Endothelial cell of umbilical vein (primary cell): Measurements from ENCODE around the gene DMD. TPM values are rescaled to one million over a fixed set of nuclear protein-coding genes. Genes with fewer than 3 reads are reported as not detected.

Source experiments
- BruUV-seq: library from RNA; stranded (reverse); fragments of 400-500 nt; replicated peaks from 2 replicates; lab custom pipeline; 2021; lab: Mats Ljungman, UMichigan
- CTCF ChIA-PET: fragments of 300-600, 350-600 bp; sonication (Branson Sonifier 250); formaldehyde crosslinking; loops from one replicate; lab custom pipeline; 2021; ENCODE audit warnings: antibody characterized with exemption, inconsistent platforms; lab: Charles Lee
- POLR2A ChIA-PET: fragments of 300-600, 350-600 bp; sonication (Branson Sonifier 250); formaldehyde crosslinking; loops from one replicate; lab custom pipeline; 2021; ENCODE audit warnings: antibody characterized with exemption, inconsistent platforms; lab: Charles Lee
- DNase-seq: peaks from one replicate; pipeline ENCODE4 v3.0.0-alpha.2; 2011; ENCODE audit warnings: low read depth, low spot score
- FAIRE-seq: peaks from 2 replicates; lab custom pipeline; 2011; peaks lifted over from hg19 to GRCh38; lab: Jason Lieb, UNC
- H2AFZ ChIP-seq: 2 replicates; pipeline ENCODE4 v1.6.0; 2012; ENCODE audit warnings: low read depth, low read length, control low read depth, inconsistent platforms
- H3K27ac ChIP-seq: 2 replicates; pipeline ENCODE4 v1.5.1; 2011; ENCODE audit warnings: low read depth, mild to moderate bottlenecking, control low read depth, low read length, moderate library complexity; ENCODE audit not compliant: insufficient read depth
- H3K27me3 ChIP-seq, 2 experiments: 2 replicates each; pipeline versions ENCODE4 v1.6.0 to v1.6.1; 2011; ENCODE audit warnings: low read length in 2 of 2, mixed read lengths in 1 of 2; ENCODE audit not compliant: control insufficient read depth in 2 of 2, insufficient read depth in 2 of 2
- H3K36me3 ChIP-seq, 2 experiments: 2 replicates in 1 of 2; 3 replicates in 1 of 2; pipeline ENCODE4 v1.5.1; 2011; ENCODE audit warnings: low read length in 2 of 2, mild to moderate bottlenecking in 1 of 2, moderate library complexity in 1 of 2; ENCODE audit not compliant: control insufficient read depth in 2 of 2, insufficient read depth in 2 of 2; ENCODE audit errors: extremely low read depth in 1 of 2
- H3K4me1 ChIP-seq: 3 replicates; pipeline ENCODE4 v1.5.1; 2011; ENCODE audit warnings: mild to moderate bottlenecking, low read length; ENCODE audit not compliant: control insufficient read depth, insufficient read depth; ENCODE audit errors: extremely low read depth
- H3K4me2 ChIP-seq: 2 replicates; pipeline ENCODE4 v1.6.1; 2011; ENCODE audit warnings: low read length, control low read depth, mixed read lengths; ENCODE audit not compliant: insufficient read depth
- H3K4me3 ChIP-seq, 3 experiments: fragments of 200-600 bp in 1 of 3; sonication (generic), shearing (Covaris generic) in 1 of 3; replicated peaks in 1 of 3; 2 replicates each; pipeline ENCODE4 v1.5.1; 2011 to 2016; ENCODE audit warnings: control low read depth in 3 of 3, low read length in 3 of 3, mild to moderate bottlenecking in 2 of 3, inconsistent platforms in 1 of 3, low read depth in 1 of 3, moderate library complexity in 1 of 3; ENCODE audit not compliant: insufficient read depth in 1 of 3
- H3K79me2 ChIP-seq: 2 replicates; pipeline ENCODE4 v1.6.0; 2012; ENCODE audit warnings: low read length, inconsistent platforms; ENCODE audit not compliant: control insufficient read depth, insufficient read depth
- H3K9ac ChIP-seq: replicated peaks from 2 replicates; pipeline ENCODE3; 2011; ENCODE audit warnings: low read length, control low read depth; ENCODE audit not compliant: insufficient read depth; ENCODE audit errors: extremely low read depth
- H3K9me1 ChIP-seq: replicated peaks from 3 replicates; pipeline ENCODE4 v1.6.0; 2011; ENCODE audit warnings: mild to moderate bottlenecking, low read length; ENCODE audit not compliant: control insufficient read depth, insufficient read depth; ENCODE audit errors: extremely low read depth
- H3K9me3 ChIP-seq: replicated peaks from 2 replicates; pipeline ENCODE4 v1.5.1; 2012; ENCODE audit warnings: low read length, inconsistent platforms; ENCODE audit not compliant: control insufficient read depth, insufficient read depth
- H4K20me1 ChIP-seq: replicated peaks from 2 replicates; pipeline ENCODE3; 2011; ENCODE audit warnings: mild to moderate bottlenecking, low read length; ENCODE audit not compliant: control insufficient read depth, insufficient read depth; ENCODE audit errors: extremely low read depth
- GATA2 ChIP-seq: IDR thresholded peaks from 2 replicates; pipeline ENCODE4 v1.7.0; 2011; ENCODE audit warnings: low read depth, mild to moderate bottlenecking, moderate library complexity, mixed read lengths, low read length; ENCODE audit not compliant: insufficient read length, insufficient read depth
- MYC ChIP-seq: IDR thresholded peaks from one replicate; pipeline ENCODE4 v1.6.1; 2011; ENCODE audit warnings: mild to moderate bottlenecking, low read depth, low read length
- dilution Hi-C: fragments of 300-500 bp; cut with MboI; formaldehyde crosslinking; loops from one replicate; pipeline ENCODE4 v1.15.0; 2019; ENCODE audit warnings: low sequenced_read_pairs; ENCODE audit not compliant: extremely low pct_ligation_motif_present
- intact Hi-C: fragments of 100-400 bp; cut with micrococcal nuclease; formaldehyde crosslinking; loops from one replicate; pipeline ENCODE4 v1.10.0; 2022
- polyA plus RNA-seq, 4 experiments: library from polyadenylated mRNA; depleted of rRNA in 3 of 4; stranded (reverse) in 3 of 4; unstranded in 1 of 4; fragments of >200 nt; gene quantifications; 2 replicates each; pipeline versions ENCODE4 v1.2.1 to v1.2.3, GENCODE V29; 2011 to 2012; ENCODE audit warnings: missing spikeins in 1 of 4
- total RNA-seq: library from RNA; stranded (reverse); gene quantifications from 2 replicates; pipeline ENCODE4 v1.2.3, GENCODE V29; 2021
- TF ChIP-seq, protein P1 (sequence below), 2 donors: IDR thresholded peaks; 1 replicate in 1 of 2; 2 replicates in 1 of 2; pipeline ENCODE4 v1.5.1; 2011; ENCODE audit warnings: low read length in 2 of 2, mild to moderate bottlenecking in 2 of 2, moderate library complexity in 2 of 2, control low read depth in 1 of 2, inconsistent platforms in 1 of 2, low read depth in 1 of 2; ENCODE audit not compliant: insufficient read depth in 1 of 2; ENCODE audit errors: extremely low read depth in 1 of 2

Gene DMD
- total and polyA plus RNA-seq, 2 donors (not counting 3 experiments of a cell fraction or from before 2014, with no cell fraction given), result 7.3 to 9.0 TPM

DNA sequence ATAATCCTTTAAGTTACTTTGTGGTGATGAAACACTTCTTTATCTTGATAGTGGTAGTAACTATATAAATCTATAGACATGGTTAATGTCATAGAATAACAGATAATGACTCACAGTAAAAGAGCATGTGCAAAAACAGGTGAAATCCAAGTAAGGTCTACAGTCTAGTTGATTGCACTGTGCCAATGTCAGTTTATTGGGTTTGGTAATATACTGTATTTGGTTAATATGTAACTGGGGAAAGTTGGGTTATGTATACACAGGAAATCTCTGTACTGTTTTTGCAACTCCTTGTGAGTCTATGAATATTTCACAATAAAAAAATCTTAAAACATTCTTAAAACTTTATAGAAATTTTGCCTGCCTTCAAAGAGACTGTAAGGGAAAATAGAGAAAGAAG lies 1071.9 kb downstream of the DMD start:
- intact Hi-C loops, result no loop called here
- Histone ChIP-seq H3K79me2 (no peaks in the 10 kb centered on the region), H3K9ac (no peak overlapping the region), H3K9me3 (no peaks in the 10 kb centered on the region), H3K27ac (no peak overlapping the region), H3K4me1 (no peaks in the 10 kb centered on the region), H2AFZ (no peak overlapping the region), H3K36me3 (no peaks in the 10 kb centered on the region), H3K27me3 (no peaks in the 10 kb centered on the region), H3K9me1 (no peaks in the 10 kb centered on the region), H3K4me3 (no peak overlapping the region), H3K4me2 (no peak overlapping the region), H4K20me1 (no peaks in the 10 kb centered on the region)
- CTCF ChIA-PET, result no interaction called here
- dilution Hi-C loops, result no loop called here
- FAIRE-seq (no peak), DNase-seq (no peak)
- TF ChIP-seq MYC, result no peak
- TF ChIP-seq, protein P1, sequence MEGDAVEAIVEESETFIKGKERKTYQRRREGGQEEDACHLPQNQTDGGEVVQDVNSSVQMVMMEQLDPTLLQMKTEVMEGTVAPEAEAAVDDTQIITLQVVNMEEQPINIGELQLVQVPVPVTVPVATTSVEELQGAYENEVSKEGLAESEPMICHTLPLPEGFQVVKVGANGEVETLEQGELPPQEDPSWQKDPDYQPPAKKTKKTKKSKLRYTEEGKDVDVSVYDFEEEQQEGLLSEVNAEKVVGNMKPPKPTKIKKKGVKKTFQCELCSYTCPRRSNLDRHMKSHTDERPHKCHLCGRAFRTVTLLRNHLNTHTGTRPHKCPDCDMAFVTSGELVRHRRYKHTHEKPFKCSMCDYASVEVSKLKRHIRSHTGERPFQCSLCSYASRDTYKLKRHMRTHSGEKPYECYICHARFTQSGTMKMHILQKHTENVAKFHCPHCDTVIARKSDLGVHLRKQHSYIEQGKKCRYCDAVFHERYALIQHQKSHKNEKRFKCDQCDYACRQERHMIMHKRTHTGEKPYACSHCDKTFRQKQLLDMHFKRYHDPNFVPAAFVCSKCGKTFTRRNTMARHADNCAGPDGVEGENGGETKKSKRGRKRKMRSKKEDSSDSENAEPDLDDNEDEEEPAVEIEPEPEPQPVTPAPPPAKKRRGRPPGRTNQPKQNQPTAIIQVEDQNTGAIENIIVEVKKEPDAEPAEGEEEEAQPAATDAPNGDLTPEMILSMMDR (IDR thresholded peaks at IDR 0.05; ENCODE audit: extremely low read depth in 1 of 2, insufficient read depth in 1 of 2, low read depth in 1 of 2, low read length in 2 of 2), result no peak
- POLR2A ChIA-PET, result no interaction called here
- no TSS peak for BruUV-seq

DNA sequence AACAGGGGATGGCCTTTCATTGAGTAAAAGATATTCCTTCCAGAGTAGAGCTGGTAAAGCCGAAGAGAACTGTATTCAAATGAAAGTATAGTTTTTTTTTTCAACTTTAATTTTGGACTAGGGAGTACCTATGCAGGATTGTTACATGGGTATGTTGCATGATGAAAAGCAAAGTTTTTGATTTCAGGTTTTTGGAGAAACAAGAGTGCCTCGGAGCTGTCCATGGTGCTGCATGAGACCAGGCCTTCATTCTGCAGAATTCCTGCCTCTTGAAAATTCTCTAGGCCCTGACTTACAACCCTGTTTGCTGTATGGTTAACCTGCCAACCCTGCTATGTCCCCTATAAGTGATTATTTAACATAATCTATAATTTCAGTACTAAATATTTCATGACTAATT lies 1073.8 kb downstream of the DMD start:
- Histone ChIP-seq H3K36me3 (no peaks in the 10 kb centered on the region), H3K9me1 (no peaks in the 10 kb centered on the region), H3K9ac (no peak overlapping the region), H2AFZ (no peak overlapping the region), H3K9me3 (no peaks in the 10 kb centered on the region), H3K27me3 (no peaks in the 10 kb centered on the region), H3K27ac (no peak overlapping the region), H4K20me1 (no peaks in the 10 kb centered on the region), H3K4me1 (no peaks in the 10 kb centered on the region), H3K79me2 (no peaks in the 10 kb centered on the region), H3K4me3 (no peak overlapping the region), H3K4me2 (no peak overlapping the region)
- TF ChIP-seq GATA2, result no peak
- DNase-seq (no peak), FAIRE-seq (peak; percentile 37)
- ChIA-PET POLR2A (no interaction called here), CTCF (no interaction called here)
- intact Hi-C loops (no loop called here), dilution Hi-C loops (no loop called here)
- no TSS peak for BruUV-seq
